Forelimb muscle (tissue), 1 donor: Measurements from ENCODE around the gene ZNF33B. TPM values are rescaled to one million over a fixed set of nuclear protein-coding genes. Genes with fewer than 3 reads are reported as not detected.

Source experiments
- polyA plus RNA-seq: library from polyadenylated mRNA; unstranded; fragments of 120-200 nt; gene quantifications from one replicate; pipeline ENCODE4 v1.2.1, GENCODE V29; 2013; ENCODE audit not compliant: insufficient read length

ZNF33B gene
- polyA plus RNA-seq, 1 donor = 18.8 TPM

Other genes starting within 250 kb of the ZNF33B start
- gene BMS1, start 144.2 kb upstream of the ZNF33B start, polyA plus RNA-seq = 14.9 TPM